Measurements from ENCODE around the gene SAMD4B.

DNA sequence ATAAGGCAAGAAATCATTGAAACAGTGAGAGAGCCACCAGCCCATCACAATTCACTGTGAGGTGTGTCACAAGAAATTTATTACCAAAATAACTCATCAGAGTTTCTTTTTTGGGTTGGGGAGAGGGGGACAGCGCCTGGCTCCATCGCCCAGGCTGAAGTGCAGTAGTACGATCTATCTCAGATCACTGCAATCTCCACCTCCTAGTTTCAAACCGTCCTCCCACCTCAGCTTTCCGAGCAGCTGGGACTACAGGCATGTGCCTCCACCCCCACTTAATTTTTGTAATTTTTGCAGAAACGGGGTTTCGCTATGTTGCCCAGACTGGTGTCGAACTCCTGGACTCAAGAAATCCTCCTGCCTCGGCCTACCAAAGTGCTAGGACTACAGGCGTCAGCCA lies 42.4 kb upstream of the SAMD4B start:
- TF ChIP-seq, protein P1, sequence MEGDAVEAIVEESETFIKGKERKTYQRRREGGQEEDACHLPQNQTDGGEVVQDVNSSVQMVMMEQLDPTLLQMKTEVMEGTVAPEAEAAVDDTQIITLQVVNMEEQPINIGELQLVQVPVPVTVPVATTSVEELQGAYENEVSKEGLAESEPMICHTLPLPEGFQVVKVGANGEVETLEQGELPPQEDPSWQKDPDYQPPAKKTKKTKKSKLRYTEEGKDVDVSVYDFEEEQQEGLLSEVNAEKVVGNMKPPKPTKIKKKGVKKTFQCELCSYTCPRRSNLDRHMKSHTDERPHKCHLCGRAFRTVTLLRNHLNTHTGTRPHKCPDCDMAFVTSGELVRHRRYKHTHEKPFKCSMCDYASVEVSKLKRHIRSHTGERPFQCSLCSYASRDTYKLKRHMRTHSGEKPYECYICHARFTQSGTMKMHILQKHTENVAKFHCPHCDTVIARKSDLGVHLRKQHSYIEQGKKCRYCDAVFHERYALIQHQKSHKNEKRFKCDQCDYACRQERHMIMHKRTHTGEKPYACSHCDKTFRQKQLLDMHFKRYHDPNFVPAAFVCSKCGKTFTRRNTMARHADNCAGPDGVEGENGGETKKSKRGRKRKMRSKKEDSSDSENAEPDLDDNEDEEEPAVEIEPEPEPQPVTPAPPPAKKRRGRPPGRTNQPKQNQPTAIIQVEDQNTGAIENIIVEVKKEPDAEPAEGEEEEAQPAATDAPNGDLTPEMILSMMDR (conservative IDR thresholded peaks at IDR 0.05), result no peak
- TF ChIP-seq EZH2 (IDR thresholded peaks at IDR 0.05; ENCODE audit: low read depth), result no peak
